ELR (cell line): ENCODE measurements around the gene FLVCR2.

Experiments
- DNase-seq: peaks from one replicate; pipeline ENCODE4 v3.0.0-alpha.2; 2015; ENCODE audit warnings: low read depth

Gene FLVCR2

GRCh38 chr14:75578102-75578785 is at the start of gene FLVCR2:
Gene FLVCR2 (plus strand): TSS chr14:75578620. CDS start chr14:75578973, 353 bp downstream.
- DNase-seq: peak; percentile 73

- no peak for DNase-seq
These were observed 47.2 kb upstream of the FLVCR2 start for GRCh38 chr14:75531256-75531655.

GRCh38 chr14:75531660-75532317 is 46.6 kb upstream of the FLVCR2 start:
- DNase-seq: peak; percentile 19

GRCh38 chr14:75533791-75534555 is 44.4 kb upstream of the FLVCR2 start:
- DNase-seq: no peak

GRCh38 chr14:75535164-75535898 is 43.1 kb upstream of the FLVCR2 start:
- no peak for DNase-seq

GRCh38 chr14:75537071-75537470 is 41.3 kb upstream of the FLVCR2 start:
- no peak for DNase-seq

- no peak for DNase-seq
These were observed 39.3 kb upstream of the FLVCR2 start for GRCh38 chr14:75539162-75539560.

- DNase-seq: no peak
These were observed 38.6 kb upstream of the FLVCR2 start for GRCh38 chr14:75539561-75540478.

- DNase-seq: no peak
These were observed 38.0 kb upstream of the FLVCR2 start for GRCh38 chr14:75540479-75540851.

GRCh38 chr14:75542588-75543091 is 35.8 kb upstream of the FLVCR2 start:
- no peak for DNase-seq

- DNase-seq: no peak
These were observed 35.2 kb upstream of the FLVCR2 start for GRCh38 chr14:75543253-75543652.

GRCh38 chr14:75543786-75544185 is 34.6 kb upstream of the FLVCR2 start:
- no peak for DNase-seq

GRCh38 chr14:75545907-75546306 is 32.5 kb upstream of the FLVCR2 start:
- no peak for DNase-seq

- no peak for DNase-seq
These were observed 30.7 kb upstream of the FLVCR2 start for GRCh38 chr14:75547552-75548250.

- DNase-seq: no peak
These were observed 29.9 kb upstream of the FLVCR2 start for GRCh38 chr14:75548544-75548943.

GRCh38 chr14:75549169-75549568 is 29.3 kb upstream of the FLVCR2 start:
- DNase-seq: no peak

- DNase-seq: no peak
These were observed 27.4 kb upstream of the FLVCR2 start for GRCh38 chr14:75551021-75551420.

GRCh38 chr14:75553157-75553556 is 25.3 kb upstream of the FLVCR2 start:
- no peak for DNase-seq

- no peak for DNase-seq
These were observed 24.6 kb upstream of the FLVCR2 start for GRCh38 chr14:75553761-75554364.

- peak; percentile 53 for DNase-seq
These were observed 23.9 kb upstream of the FLVCR2 start for GRCh38 chr14:75554482-75554881.
